Heart left ventricle (tissue), 16 donors: ENCODE results near the gene TRMT5. TPM values are rescaled to one million over a fixed set of nuclear protein-coding genes. Genes with fewer than 3 reads are reported as not detected.

ENCODE experiments used
- ATAC-seq, 4 donors: fragments of 200-7000 bp; cut with Tn5 transposase; one replicate each; pipeline ENCODE4 v1.9.1; 2020 to 2022; ENCODE audit warnings: moderate library complexity in 4 of 4, mild to moderate bottlenecking in 3 of 4, moderate number of reproducible peaks in 1 of 4
- DNase-seq, 5 donors: peaks; one replicate each; pipeline ENCODE4 v3.0.0-alpha.2; 2020
- H3K27ac ChIP-seq, 12 donors: fragments of 200-600 bp; sonication (generic) in 4 of 12; one replicate each; pipeline versions ENCODE4 v1.5.0 to v1.8.0; 2016 to 2022; ENCODE audit warnings: mild to moderate bottlenecking in 2 of 12
- H3K27me3 ChIP-seq, 9 donors: fragments of 200-600 bp; sonication (generic) in 2 of 9; one replicate each; pipeline versions ENCODE4 v1.5.1 to v1.8.0; 2016 to 2022; ENCODE audit warnings: mild to moderate bottlenecking in 3 of 9
- H3K36me3 ChIP-seq, 9 donors: fragments of 200-600 bp; sonication (generic) in 2 of 9; one replicate each; pipeline versions ENCODE4 v1.5.0 to v1.8.0; 2018 to 2022; ENCODE audit warnings: mild to moderate bottlenecking in 2 of 9
- H3K4me1 ChIP-seq, 12 donors: fragments of 200-600 bp; sonication (generic) in 4 of 12; one replicate each; pipeline versions ENCODE4 v1.5.0 to v1.8.0; 2016 to 2022; ENCODE audit warnings: mild to moderate bottlenecking in 3 of 12
- H3K4me3 ChIP-seq, 12 donors: fragments of 200-600 bp; sonication (generic) in 4 of 12; one replicate each; pipeline versions ENCODE4 v1.5.0 to v1.8.0; 2017 to 2022; ENCODE audit warnings: mild to moderate bottlenecking in 9 of 12, moderate library complexity in 4 of 12
- H3K9me3 ChIP-seq, 12 donors: fragments of 200-600 bp; sonication (generic) in 4 of 12; one replicate each; pipeline versions ENCODE4 v1.5.0 to v1.8.0; 2016 to 2022; ENCODE audit warnings: mild to moderate bottlenecking in 1 of 12
- CTCF ChIP-seq, 12 donors: fragments of 200-600 bp; sonication (generic) in 4 of 12; IDR thresholded peaks; one replicate each; pipeline versions ENCODE4 v1.5.0 to v1.8.0; 2018 to 2022; ENCODE audit warnings: antibody characterized with exemption in 12 of 12, mild to moderate bottlenecking in 5 of 12
- POLR2A ChIP-seq, 2 donors: fragments of 450-650 bp; IDR thresholded peaks; one replicate each; pipeline ENCODE4 v1.6.1; 2017; ENCODE audit warnings: antibody characterized with exemption in 2 of 2, mild to moderate bottlenecking in 2 of 2, moderate library complexity in 2 of 2
- WGBS, 4 donors: extraction: QIAGEN DNeasy Blood & Tissue Kit in 2 of 4; methylation state at CpG; one replicate each; pipeline versions ENCODE4 v1.1.5 to v1.1.7; 2013 to 2018; 5-methylcytosine and 5-hydroxymethylcytosine counted together
- intact Hi-C, 10 donors: fragments of 100-400 bp; cut with DNase I; formaldehyde crosslinking; loops; one replicate each; pipeline versions ENCODE4 v1.11.1 to v1.14.2; 2022
- polyA plus RNA-seq, 2 donors: library from polyadenylated mRNA; stranded (reverse); fragments of 200-250 nt; gene quantifications; one replicate each; pipeline ENCODE4 v1.2.3, GENCODE V29; 2013
- total RNA-seq, 9 donors: library from RNA; depleted of rRNA in 2 of 9; stranded (reverse); fragments of >200 nt in 2 of 9; fragmentation: NEBNext Ultra II Directional in 3 of 9; extraction: Animal tissue kit (Norgen Biotek cat#: 25700) in 3 of 9; gene quantifications; one replicate each; pipeline versions ENCODE4 v1.1.0 to v1.2.4, GENCODE V29; 2016 to 2023
- donor health status: ischemic (EF 13 %, LVEDD 7.1; RV severe dilation, severe dysfunction).
- donor health status: healthy with polysubstance abuse.
- donor health status: DM: no; HTN: yes; CAD: no.
- donor health status: DM: no; HTN: no; CAD: no.
- donor health status: ischemic (EF 25% LVEDD 6.9; RV normal size, moderate dysfunction).
- donor health status: ischemic (EF 25% LVEDD 5.7; RV mildly dilated, moderate dysfunction).
- donor health status: healthy.
- donor health status: DM: yes; HTN: yes; CAD: no.
- donor health status: ischemic (EF 35%, LVEDD 5.7; RV mildly dilated, moderate dysfunction).
- donor health status: nonischemic (EF 11% LVEDD 7.7; RV severe dilation, severe dysfunction).
- donor health status: DM: yes; HTN: yes; CAD: no.
- donor health status: PGD.
- donor health status: ischemic (EF 29% LVEDD 5.4; RV normal size, mild dysfunction).
- donor health status: nonischemic (EF 23%, LVEDD 6.1; RV moderate dilation, normal function).

Gene TRMT5
- total and polyA plus RNA-seq, 11 donors, result 1.6 to 9.7 (median 6.2) TPM

GRCh38 chr14:60935319-60935718 is 45.6 kb downstream of the TRMT5 start:
- TF ChIP-seq CTCF (IDR thresholded peaks at IDR 0.05) (no peak), POLR2A (IDR thresholded peaks at IDR 0.05) (no peak)
- H3K4me3 ChIP-seq, result no peak overlapping the region
- H3K27ac ChIP-seq, result no peak overlapping the region
- no peaks in the 10 kb centered on the region for H3K4me1 ChIP-seq
- no peak for DNase-seq
- intact Hi-C loops, result no loop called here
- no peaks in the 10 kb centered on the region for H3K27me3 ChIP-seq
- H3K9me3 ChIP-seq, result peaks cover 0 to 2% (median 0%) of the 10 kb centered on the region in 12 donors
- no peaks in the 10 kb centered on the region for H3K36me3 ChIP-seq
- no peak for ATAC-seq

GRCh38 chr14:60933920-60934655 is 46.8 kb downstream of the TRMT5 start:
- intact Hi-C loops, result no loop called here
- DNase-seq, result no peak
- H3K4me1 ChIP-seq, result no peaks in the 10 kb centered on the region
- no peak for ATAC-seq
- peaks cover 0 to 2% (median 0%) of the 10 kb centered on the region in 12 donors for H3K9me3 ChIP-seq
- TF ChIP-seq CTCF (IDR thresholded peaks at IDR 0.05), result no peak
- no peak for TF ChIP-seq POLR2A (IDR thresholded peaks at IDR 0.05)
- H3K36me3 ChIP-seq, result no peaks in the 10 kb centered on the region
- no peak overlapping the region for H3K27ac ChIP-seq
- H3K4me3 ChIP-seq, result no peak overlapping the region
- no peaks in the 10 kb centered on the region for H3K27me3 ChIP-seq
- WGBS, 4 donors, result 77 to 84% (median 80%) methylated on average over 8 of the region's 8 CpGs

GRCh38 chr14:60931218-60931617 is 49.7 kb downstream of the TRMT5 start:
- no peaks in the 10 kb centered on the region for H3K9me3 ChIP-seq
- no peak overlapping the region for H3K27ac ChIP-seq
- no peaks in the 10 kb centered on the region for H3K36me3 ChIP-seq
- ATAC-seq, result no peak
- WGBS, 4 donors, result 87 to 95% (median 93%) methylated on average over 1 of the region's 1 CpG
- intact Hi-C loops, result no loop called here
- TF ChIP-seq CTCF (IDR thresholded peaks at IDR 0.05) (no peak), POLR2A (IDR thresholded peaks at IDR 0.05) (no peak)
- H3K27me3 ChIP-seq, result no peaks in the 10 kb centered on the region
- H3K4me1 ChIP-seq, result no peaks in the 10 kb centered on the region
- no peak overlapping the region for H3K4me3 ChIP-seq
- DNase-seq, result no peak

- no peaks in the 10 kb centered on the region for H3K9me3 ChIP-seq
- TF ChIP-seq POLR2A (IDR thresholded peaks at IDR 0.05) (no peak), CTCF (IDR thresholded peaks at IDR 0.05) (no peak)
- ATAC-seq, result no peak
- no peaks in the 10 kb centered on the region for H3K36me3 ChIP-seq
- 93 to 100% (median 97%) methylated on average over 3 of the region's 3 CpGs for WGBS, 4 donors
- no peak for DNase-seq
- H3K27me3 ChIP-seq, result no peaks in the 10 kb centered on the region
- no peak overlapping the region for H3K27ac ChIP-seq
- H3K4me1 ChIP-seq, result peaks cover 0 to 7% (median 0%) of the 10 kb centered on the region in 12 donors
- intact Hi-C loops, result no loop called here
- no peak overlapping the region for H3K4me3 ChIP-seq
Measured at GRCh38 chr14:60926002-60926401, 54.9 kb downstream of the TRMT5 start.
